Liver (tissue), 9 donors: Measurements from ENCODE around the gene BPI. TPM values are rescaled to one million over a fixed set of nuclear protein-coding genes. Genes with fewer than 3 reads are reported as not detected.

Experiments used
- DNase-seq: peaks from one replicate; pipeline ENCODE4 v3.0.0-alpha.2; 2017; ENCODE audit warnings: low spot score
- H3K27ac ChIP-seq, 2 donors: one replicate each; pipeline ENCODE4 v1.7.0; 2013; ENCODE audit warnings: inconsistent platforms in 2 of 2, low read length in 2 of 2, control low read depth in 1 of 2, low read depth in 1 of 2, mild to moderate bottlenecking in 1 of 2
- H3K27me3 ChIP-seq, 4 donors: one replicate each; pipeline versions ENCODE4 v1.6.1 to v1.7.0; 2013; ENCODE audit warnings: low read length in 3 of 4, inconsistent platforms in 1 of 4, mild to moderate bottlenecking in 1 of 4, moderate library complexity in 1 of 4; ENCODE audit not compliant: control insufficient read depth in 4 of 4, insufficient read depth in 4 of 4
- H3K36me3 ChIP-seq, 4 donors: one replicate each; pipeline versions ENCODE4 v1.6.1 to v1.7.0; 2013; ENCODE audit warnings: low read length in 3 of 4, mild to moderate bottlenecking in 3 of 4, low read depth in 1 of 4, moderate library complexity in 1 of 4; ENCODE audit not compliant: control insufficient read depth in 4 of 4, insufficient read depth in 3 of 4
- H3K4me1 ChIP-seq, 4 donors: one replicate each; pipeline versions ENCODE4 v1.6.1 to v1.7.0; 2013; ENCODE audit warnings: low read length in 3 of 4, mild to moderate bottlenecking in 3 of 4, moderate library complexity in 1 of 4; ENCODE audit not compliant: control insufficient read depth in 4 of 4, insufficient read depth in 4 of 4
- H3K4me3 ChIP-seq, 3 donors: one replicate each; pipeline versions ENCODE4 v1.6.1 to v1.7.0; 2013; ENCODE audit warnings: low read length in 3 of 3, control low read depth in 1 of 3, low read depth in 1 of 3, mild to moderate bottlenecking in 1 of 3
- H3K9ac ChIP-seq, 2 donors: one replicate each; pipeline ENCODE4 v1.7.0; 2013; ENCODE audit warnings: low read length in 2 of 2, mild to moderate bottlenecking in 2 of 2, moderate library complexity in 2 of 2, control low read depth in 1 of 2, low read depth in 1 of 2
- H3K9me3 ChIP-seq, 4 donors: one replicate each; pipeline versions ENCODE4 v1.6.1 to v1.7.0; 2013; ENCODE audit warnings: low read length in 3 of 4; ENCODE audit not compliant: control insufficient read depth in 4 of 4
- ATF3 ChIP-seq: IDR thresholded peaks from 2 replicates; pipeline ENCODE4 v1.6.1; 2016; ENCODE audit warnings: antibody characterized with exemption
- EGR1 ChIP-seq, 2 donors: IDR thresholded peaks; 2 replicates each; pipeline ENCODE4 v1.6.1; 2016 to 2018; ENCODE audit warnings: antibody characterized with exemption in 2 of 2, low read depth in 2 of 2
- FOXA1 ChIP-seq: IDR thresholded peaks from 2 replicates; pipeline ENCODE4 v1.6.1; 2016; ENCODE audit warnings: antibody characterized with exemption
- FOXA2 ChIP-seq: IDR thresholded peaks from 2 replicates; pipeline ENCODE4 v1.6.1; 2016; ENCODE audit warnings: antibody characterized with exemption
- GABPA ChIP-seq, 2 donors: IDR thresholded peaks in 1 of 2; conservative IDR thresholded peaks in 1 of 2; 2 replicates each; pipeline ENCODE4 v1.6.1; 2016; ENCODE audit warnings: antibody characterized with exemption in 2 of 2, mild to moderate bottlenecking in 1 of 2, moderate library complexity in 1 of 2
- HNF4A ChIP-seq, 2 donors: conservative IDR thresholded peaks; 2 replicates each; pipeline ENCODE4 v1.6.1; 2016; ENCODE audit warnings: antibody characterized with exemption in 2 of 2, mild to moderate bottlenecking in 2 of 2
- HNF4G ChIP-seq: IDR thresholded peaks from 2 replicates; pipeline ENCODE4 v1.6.1; 2016; ENCODE audit warnings: antibody characterized with exemption
- JUND ChIP-seq, 2 donors: IDR thresholded peaks; 2 replicates each; pipeline ENCODE4 v1.6.1; 2016; ENCODE audit warnings: antibody characterized with exemption in 2 of 2
- NR2F2 ChIP-seq: IDR thresholded peaks from 2 replicates; pipeline ENCODE4 v1.6.1; 2016; ENCODE audit warnings: antibody characterized with exemption
- RAD21 ChIP-seq, 2 donors: IDR thresholded peaks; 2 replicates each; pipeline ENCODE4 v1.6.1; 2016; ENCODE audit warnings: antibody characterized with exemption in 2 of 2, mild to moderate bottlenecking in 2 of 2
- REST ChIP-seq: IDR thresholded peaks from 2 replicates; pipeline ENCODE4 v1.6.1; 2016; ENCODE audit warnings: antibody characterized with exemption, mild to moderate bottlenecking
- RXRA ChIP-seq, 2 donors: IDR thresholded peaks; 2 replicates each; pipeline ENCODE4 v1.6.1; 2017 to 2018; ENCODE audit warnings: antibody characterized with exemption in 2 of 2, mild to moderate bottlenecking in 1 of 2
- SP1 ChIP-seq: IDR thresholded peaks from 2 replicates; pipeline ENCODE4 v1.6.1; 2018; ENCODE audit warnings: antibody characterized with exemption, mild to moderate bottlenecking
- TAF1 ChIP-seq: conservative IDR thresholded peaks from 2 replicates; pipeline ENCODE4 v1.6.1; 2016; ENCODE audit warnings: antibody characterized with exemption, mild to moderate bottlenecking
- YY1 ChIP-seq: IDR thresholded peaks from 2 replicates; pipeline ENCODE4 v1.6.1; 2016; ENCODE audit warnings: antibody characterized with exemption, mild to moderate bottlenecking
- ZBTB33 ChIP-seq: IDR thresholded peaks from 2 replicates; pipeline ENCODE4 v1.6.1; 2016; ENCODE audit warnings: antibody characterized with exemption
- WGBS: extraction: QIAGEN DNeasy Blood & Tissue Kit; methylation state at CpG from one replicate; pipeline ENCODE4 v1.1.7; 2013; 5-methylcytosine and 5-hydroxymethylcytosine counted together
- polyA plus RNA-seq, 2 donors: library from polyadenylated mRNA; stranded (reverse) in 1 of 2; unstranded in 1 of 2; fragments of 200-250 nt in 1 of 2; fragments of >200 nt in 1 of 2; fragmentation: Nextera tagmentation in 1 of 2; extraction: Ambion mirVana in 1 of 2; gene quantifications; one replicate each; pipeline versions ENCODE4 v1.2.1 to v1.2.3, GENCODE V29; 2013 to 2015
- total RNA-seq, 2 donors: library from RNA; depleted of rRNA; stranded (reverse); fragments of >200 nt; gene quantifications; one replicate each; pipeline ENCODE4 v1.2.3, GENCODE V29; 2014
- TF ChIP-seq, protein P1 (sequence below): IDR thresholded peaks from 2 replicates; pipeline ENCODE4 v1.6.1; 2016; ENCODE audit warnings: antibody characterized with exemption
- donor health status: healthy.
- donor health status: healthy.
- donor health status: healthy.
- donor health status: healthy.
- donor health status: healthy.

Gene BPI
- total and polyA plus RNA-seq, 4 donors, result 0.08 to 10.3 (median 0.37) TPM; not detected in 1

- TF ChIP-seq HNF4A (conservative IDR thresholded peaks at IDR 0.05), result peak; percentile 78 to 82
Observed at GRCh38 chr20:38345643-38346042, 41.7 kb downstream of the BPI start (continued).

DNA sequence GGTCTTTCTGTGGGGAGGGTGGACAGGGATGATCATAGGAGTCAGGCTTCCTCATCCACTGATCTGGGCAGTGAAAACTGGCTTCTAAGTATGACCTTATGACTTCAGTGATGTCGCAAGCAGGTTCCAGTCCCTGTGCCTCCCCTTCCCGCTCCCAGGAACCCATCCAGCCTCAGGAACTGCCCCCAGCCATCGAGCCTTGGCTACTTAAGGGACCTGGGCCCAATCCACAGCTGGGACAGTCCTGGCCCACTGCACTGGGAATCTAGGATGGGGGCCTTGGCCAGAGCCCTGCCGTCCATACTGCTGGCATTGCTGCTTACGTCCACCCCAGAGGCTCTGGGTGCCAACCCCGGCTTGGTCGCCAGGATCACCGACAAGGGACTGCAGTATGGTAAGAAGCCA, 42.3 kb downstream of the BPI start, which contains the start of gene LBP:
Gene LBP (plus strand): TSS at position 236 of the 405 bp plus-strand sequence. CDS start 35 bp downstream, at position 271.
- 38% methylated on average over 8 of the region's 8 CpGs for WGBS
- Histone ChIP-seq H3K36me3 (peaks cover 3 to 21% (median 8%) of the 10 kb centered on the region in 4 donors), H3K9me3 (no peaks in the 10 kb centered on the region), H3K27me3 (no peaks in the 10 kb centered on the region), H3K4me1 (peaks cover 5 to 76% (median 55%) of the 10 kb centered on the region in 4 donors), H3K9ac (peak within 1 kb of the TSS; percentile 89 to 93), H3K27ac (peak within 1 kb of the TSS; percentile 95 to 98), H3K4me3 (peak within 1 kb of the TSS; percentile 67 to 90 (median 72))
- TF ChIP-seq FOXA1 (no peak), JUND (IDR thresholded peaks at IDR 0.05) (peak; percentile 15 to 37), YY1 (peak; percentile 85), REST (peak; percentile 36), RXRA (IDR thresholded peaks at IDR 0.05) (peak; percentile 78 to 80), NR2F2 (peak; percentile 50), SP1 (peak; percentile 51), ATF3 (no peak), EGR1 (IDR thresholded peaks at IDR 0.05; ENCODE audit: low read depth in 2 of 2) (peak in 1 of 2 donors; percentile 59), TAF1 (peak; percentile 87), RAD21 (IDR thresholded peaks at IDR 0.05) (peak in 1 of 2 donors; percentile 22), HNF4A (conservative IDR thresholded peaks at IDR 0.05) (peak; percentile 5 to 71), HNF4G (peak; percentile 7), GABPA (IDR thresholded peaks at IDR 0.05 in 1 of 2, conservative IDR thresholded peaks at IDR 0.05 in 1 of 2) (no peak)
- TF ChIP-seq, protein P1, sequence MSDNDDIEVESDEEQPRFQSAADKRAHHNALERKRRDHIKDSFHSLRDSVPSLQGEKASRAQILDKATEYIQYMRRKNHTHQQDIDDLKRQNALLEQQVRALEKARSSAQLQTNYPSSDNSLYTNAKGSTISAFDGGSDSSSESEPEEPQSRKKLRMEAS, result peak; percentile 45
- DNase-seq, result no peak

DNA sequence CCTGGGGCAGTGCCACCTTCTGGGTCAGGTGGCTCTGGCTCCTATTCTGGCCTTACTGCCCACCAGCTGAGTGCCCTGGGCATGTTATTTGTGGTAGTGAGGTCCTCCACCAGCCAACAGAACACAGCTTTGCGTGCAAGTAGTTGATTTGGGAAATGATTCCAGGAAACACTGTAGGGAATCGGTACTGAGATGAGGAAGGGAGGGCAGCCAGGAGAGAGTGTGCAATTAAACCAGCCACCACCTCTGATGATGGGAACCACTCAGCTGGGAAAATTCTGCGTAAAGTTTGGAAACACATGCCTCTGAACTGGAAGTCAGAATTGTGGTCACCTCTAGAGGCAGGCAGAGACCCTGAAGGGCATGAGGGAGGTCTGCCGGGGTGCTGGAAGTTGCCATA, 42.8 kb downstream of the BPI start:
- Histone ChIP-seq H3K9ac (peak overlapping the region; percentile 89 to 93), H3K9me3 (no peaks in the 10 kb centered on the region), H3K27ac (peak overlapping the region; percentile 95 to 98), H3K27me3 (no peaks in the 10 kb centered on the region), H3K4me3 (peak overlapping the region; percentile 67 to 90 (median 72)), H3K36me3 (peaks cover 6 to 25% (median 11%) of the 10 kb centered on the region in 4 donors), H3K4me1 (peaks cover 5 to 77% (median 56%) of the 10 kb centered on the region in 4 donors)
- WGBS, result 36% methylated on average over 4 of the region's 4 CpGs
- no peak for DNase-seq
- TF ChIP-seq HNF4A (conservative IDR thresholded peaks at IDR 0.05), result no peak
- no peak for TF ChIP-seq TAF1
- no peak for TF ChIP-seq RXRA (IDR thresholded peaks at IDR 0.05)
- no peak for TF ChIP-seq ZBTB33
- no peak for TF ChIP-seq FOXA1
- TF ChIP-seq EGR1 (IDR thresholded peaks at IDR 0.05; ENCODE audit: low read depth in 2 of 2), result no peak
- no peak for TF ChIP-seq FOXA2
- no peak for TF ChIP-seq NR2F2
- no peak for TF ChIP-seq YY1
- TF ChIP-seq, protein P1, result no peak
- TF ChIP-seq ATF3, result no peak
- TF ChIP-seq JUND (IDR thresholded peaks at IDR 0.05), result no peak
- no peak for TF ChIP-seq GABPA (IDR thresholded peaks at IDR 0.05 in 1 of 2, conservative IDR thresholded peaks at IDR 0.05 in 1 of 2)
- TF ChIP-seq REST, result no peak
- no peak for TF ChIP-seq SP1
- no peak for TF ChIP-seq HNF4G
